NCI-H526 (cell line): ENCODE measurements around the gene ZBTB37.
"Not testable (repeated sequence)": the region's sequence is repeated elsewhere in the genome, so short reads cannot be mapped to it uniquely, and the experiment has no call there.

ENCODE experiments used
- DNase-seq, 2 experiments: peaks; one replicate each; lab custom pipeline; 2025; lab: John Stamatoyannopoulos, UW

The ZBTB37 gene

GRCh38 chr1:173903827-173904531, 35.8 kb downstream of the ZBTB37 start:
- no peak for DNase-seq

GRCh38 chr1:173913111-173913510, 44.9 kb downstream of the ZBTB37 start:
- DNase-seq = no peak

GRCh38 chr1:173914366-173914871, 46.2 kb downstream of the ZBTB37 start:
- peak; percentile 39 to 80 for DNase-seq

- no peak for DNase-seq
Measured at GRCh38 chr1:173915596-173915995, 47.4 kb downstream of the ZBTB37 start.

GRCh38 chr1:173916667-173917066, 48.5 kb downstream of the ZBTB37 start:
- DNase-seq = no peak

- DNase-seq = no peak
Measured at GRCh38 chr1:173917149-173917548, 49.0 kb downstream of the ZBTB37 start, which contains the start of gene SERPINC1. SERPINC1 (minus strand) TSS chr1:173917327; CDS start chr1:173917259, 68 bp downstream.

- DNase-seq = no peak
Measured at GRCh38 chr1:173917635-173918493, 49.7 kb downstream of the ZBTB37 start.

- DNase-seq = no peak
Measured at GRCh38 chr1:173920861-173921260, 52.7 kb downstream of the ZBTB37 start.

GRCh38 chr1:173925306-173926242, 57.4 kb downstream of the ZBTB37 start:
- no peak for DNase-seq

GRCh38 chr1:173930541-173930940, 62.4 kb downstream of the ZBTB37 start:
- not testable (repeated sequence) for DNase-seq

- DNase-seq = no peak
Measured at GRCh38 chr1:173934440-173934839, 66.3 kb downstream of the ZBTB37 start.

- DNase-seq = no peak
Measured at GRCh38 chr1:173937062-173937461, 68.9 kb downstream of the ZBTB37 start.

- DNase-seq = no peak
Measured at GRCh38 chr1:173946380-173946921, 78.3 kb downstream of the ZBTB37 start.

- no peak for DNase-seq
Measured at GRCh38 chr1:173948594-173948993, 80.4 kb downstream of the ZBTB37 start.
